ENCODE data around the gene TSACC.

DNA sequence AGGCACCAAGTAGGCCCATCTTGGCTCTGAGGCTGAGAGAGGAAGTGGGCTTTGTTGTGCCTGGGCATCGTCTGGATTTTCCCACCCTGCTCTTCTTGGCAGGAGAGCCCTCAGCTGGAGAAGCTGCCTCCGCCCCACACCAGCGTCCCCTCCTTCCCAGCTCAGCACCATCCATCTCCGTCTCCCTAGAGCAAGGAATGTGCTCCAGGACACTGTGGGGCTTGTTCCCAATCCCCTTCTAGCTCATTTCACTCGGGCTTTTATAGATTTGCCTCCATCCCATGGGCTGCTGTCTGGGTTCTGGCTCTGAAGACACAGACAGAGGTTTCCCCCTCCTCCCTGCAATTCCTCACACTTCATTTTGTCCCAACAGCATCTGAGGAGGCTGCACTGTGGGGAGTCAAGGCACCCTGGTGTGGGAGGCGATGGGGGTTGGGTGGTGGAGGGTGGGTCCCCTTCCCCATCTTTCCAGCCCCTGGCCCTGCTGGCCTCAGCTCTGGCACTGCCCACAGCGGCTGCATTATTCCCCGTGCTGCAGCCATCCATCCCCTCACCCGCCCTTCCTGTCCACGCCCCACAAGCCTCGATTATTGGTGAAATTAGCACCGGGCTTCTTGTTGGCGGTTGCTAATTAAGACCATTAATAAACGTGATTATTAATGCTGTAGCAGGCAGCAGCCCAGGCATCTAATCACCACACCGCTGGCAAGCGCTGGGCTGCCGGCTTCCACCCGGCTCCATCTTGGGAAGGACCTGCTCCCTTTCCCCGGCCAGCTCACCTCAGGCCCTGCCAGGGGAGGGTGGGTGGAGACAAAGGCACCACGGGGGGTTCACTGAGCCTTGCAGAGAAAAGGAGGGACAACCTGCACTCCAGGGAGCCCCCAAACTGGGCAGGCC is 52.4 kb downstream of the TSACC start:
- TF ChIP-seq, protein P1, sequence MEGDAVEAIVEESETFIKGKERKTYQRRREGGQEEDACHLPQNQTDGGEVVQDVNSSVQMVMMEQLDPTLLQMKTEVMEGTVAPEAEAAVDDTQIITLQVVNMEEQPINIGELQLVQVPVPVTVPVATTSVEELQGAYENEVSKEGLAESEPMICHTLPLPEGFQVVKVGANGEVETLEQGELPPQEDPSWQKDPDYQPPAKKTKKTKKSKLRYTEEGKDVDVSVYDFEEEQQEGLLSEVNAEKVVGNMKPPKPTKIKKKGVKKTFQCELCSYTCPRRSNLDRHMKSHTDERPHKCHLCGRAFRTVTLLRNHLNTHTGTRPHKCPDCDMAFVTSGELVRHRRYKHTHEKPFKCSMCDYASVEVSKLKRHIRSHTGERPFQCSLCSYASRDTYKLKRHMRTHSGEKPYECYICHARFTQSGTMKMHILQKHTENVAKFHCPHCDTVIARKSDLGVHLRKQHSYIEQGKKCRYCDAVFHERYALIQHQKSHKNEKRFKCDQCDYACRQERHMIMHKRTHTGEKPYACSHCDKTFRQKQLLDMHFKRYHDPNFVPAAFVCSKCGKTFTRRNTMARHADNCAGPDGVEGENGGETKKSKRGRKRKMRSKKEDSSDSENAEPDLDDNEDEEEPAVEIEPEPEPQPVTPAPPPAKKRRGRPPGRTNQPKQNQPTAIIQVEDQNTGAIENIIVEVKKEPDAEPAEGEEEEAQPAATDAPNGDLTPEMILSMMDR (IDR thresholded peaks at IDR 0.05): no peak
- no peak for TF ChIP-seq POLR2AphosphoS5 (IDR thresholded peaks at IDR 0.05)

All from esophagus muscularis mucosa (tissue), 3 donors.